SU-DHL-6 (cell line): ENCODE results near the gene UBA1.

Experiments
- H2AFZ ChIP-seq: fragments of 200-600 bp; sonication (generic); 2 replicates; pipeline ENCODE4 v1.6.1; 2014; ENCODE audit warnings: low read depth, mild to moderate bottlenecking, moderate library complexity, mixed read lengths, antibody characterized with exemption, low read length; ENCODE audit not compliant: severe bottlenecking
- H3F3A ChIP-seq: fragments of 200-600 bp; shearing (Covaris generic); 2 replicates; pipeline ENCODE4 v1.6.0; 2016; ENCODE audit warnings: antibody characterized with exemption, mild to moderate bottlenecking; ENCODE audit not compliant: insufficient read depth
- H3K27ac ChIP-seq: fragments of 200-600 bp; sonication (generic); 2 replicates; pipeline ENCODE4 v1.5.1; 2016; ENCODE audit warnings: low read depth, mild to moderate bottlenecking, low read length, moderate library complexity, mixed read lengths
- H3K27me3 ChIP-seq: fragments of 200-600 bp; sonication (generic), shearing (Covaris generic); 2 replicates; pipeline ENCODE4 v1.6.0; 2014; ENCODE audit warnings: mild to moderate bottlenecking, low read length
- H3K36me3 ChIP-seq: fragments of 200-600 bp; sonication (generic); 2 replicates; pipeline ENCODE4 v1.6.1; 2014; ENCODE audit warnings: mild to moderate bottlenecking, low read length, mixed read lengths
- H3K4me2 ChIP-seq: fragments of 300-600, 200-600 bp; shearing (Covaris generic), sonication (generic); 2 replicates; pipeline ENCODE4 v1.6.0; 2014; ENCODE audit warnings: low read length, low read depth, mild to moderate bottlenecking; ENCODE audit not compliant: poor library complexity, severe bottlenecking
- H3K4me3 ChIP-seq: fragments of 200-600 bp; sonication (generic); 2 replicates; pipeline ENCODE4 v1.5.1; 2014; ENCODE audit warnings: antibody characterized with exemption, low read length, mild to moderate bottlenecking, mixed read lengths; ENCODE audit not compliant: insufficient read depth, poor library complexity, severe bottlenecking
- H3K79me2 ChIP-seq: fragments of 200-600 bp; sonication (generic); 2 replicates; pipeline ENCODE4 v1.6.1; 2014; ENCODE audit warnings: mild to moderate bottlenecking, low read length, moderate library complexity; ENCODE audit not compliant: insufficient read depth
- H3K9ac ChIP-seq: fragments of 200-600 bp; sonication (generic); 2 replicates; pipeline ENCODE4 v1.7.0; 2014; ENCODE audit warnings: mild to moderate bottlenecking, low read length
- H3K9me2 ChIP-seq: fragments of 200-600 bp; sonication (generic); replicated peaks from 2 replicates; pipeline ENCODE4 v1.6.1; 2014; ENCODE audit warnings: low read length; ENCODE audit not compliant: insufficient read depth
- H3K9me3 ChIP-seq: fragments of 200-600 bp; sonication (generic); 2 replicates; pipeline ENCODE4 v1.6.1; 2014; ENCODE audit warnings: low read length, mixed read lengths; ENCODE audit not compliant: insufficient read depth
- H4K20me1 ChIP-seq: fragments of 200-600 bp; sonication (generic); 2 replicates; pipeline ENCODE4 v1.6.1; 2014; ENCODE audit warnings: low read depth, mild to moderate bottlenecking, antibody characterized with exemption, low read length, moderate library complexity, mixed read lengths
- CTCF ChIP-seq: fragments of 200-600 bp; sonication (generic); IDR thresholded peaks from one replicate; pipeline ENCODE4 v1.5.1; 2017; ENCODE audit warnings: antibody characterized with exemption, mild to moderate bottlenecking, low read length, moderate library complexity; ENCODE audit not compliant: insufficient read depth, poor library complexity, severe bottlenecking
- EZH2phosphoT487 ChIP-seq: fragments of 200-600 bp; sonication (generic), shearing (Covaris generic); conservative IDR thresholded peaks from 2 replicates; pipeline ENCODE4 v1.6.1; 2018; ENCODE audit warnings: mild to moderate bottlenecking, antibody characterized with exemption, low read length, moderate library complexity, mixed read lengths

Gene UBA1

GRCh38 chrX:47176101-47176740, 17.4 kb upstream of the UBA1 start:
- H3K4me2 ChIP-seq: no peak overlapping the region
- H3K36me3 ChIP-seq: no peaks in the 10 kb centered on the region
- no peak overlapping the region for H3K9ac ChIP-seq
- no peaks in the 10 kb centered on the region for H3F3A ChIP-seq
- H3K27me3 ChIP-seq: no peaks in the 10 kb centered on the region
- H3K4me3 ChIP-seq: no peak overlapping the region
- no peaks in the 10 kb centered on the region for H4K20me1 ChIP-seq
- H3K27ac ChIP-seq: no peak overlapping the region
- H3K79me2 ChIP-seq: no peaks in the 10 kb centered on the region
- H3K9me3 ChIP-seq: no peaks in the 10 kb centered on the region
- no peaks in the 10 kb centered on the region for H3K9me2 ChIP-seq
- no peak for TF ChIP-seq EZH2phosphoT487
- no peak for TF ChIP-seq CTCF
- no peak overlapping the region for H2AFZ ChIP-seq

- no peaks in the 10 kb centered on the region for H3K9me2 ChIP-seq
- H3K4me2 ChIP-seq: no peak overlapping the region
- H3K9me3 ChIP-seq: no peaks in the 10 kb centered on the region
- H3K27ac ChIP-seq: no peak overlapping the region
- no peaks in the 10 kb centered on the region for H3K27me3 ChIP-seq
- no peaks in the 10 kb centered on the region for H4K20me1 ChIP-seq
- H2AFZ ChIP-seq: no peak overlapping the region
- H3K4me3 ChIP-seq: no peak overlapping the region
- TF ChIP-seq EZH2phosphoT487 (no peak), CTCF (no peak)
- H3K9ac ChIP-seq: no peak overlapping the region
- no peaks in the 10 kb centered on the region for H3K79me2 ChIP-seq
- H3F3A ChIP-seq: no peaks in the 10 kb centered on the region
- no peaks in the 10 kb centered on the region for H3K36me3 ChIP-seq
Observed at GRCh38 chrX:47177079-47177478, 16.6 kb upstream of the UBA1 start.

- H3K36me3 ChIP-seq: no peaks in the 10 kb centered on the region
- no peaks in the 10 kb centered on the region for H3K9me2 ChIP-seq
- H3K27ac ChIP-seq: no peak overlapping the region
- H3F3A ChIP-seq: no peaks in the 10 kb centered on the region
- no peaks in the 10 kb centered on the region for H3K9me3 ChIP-seq
- H3K79me2 ChIP-seq: no peaks in the 10 kb centered on the region
- no peak overlapping the region for H3K4me3 ChIP-seq
- TF ChIP-seq CTCF (no peak), EZH2phosphoT487 (no peak)
- no peak overlapping the region for H2AFZ ChIP-seq
- no peak overlapping the region for H3K4me2 ChIP-seq
- no peaks in the 10 kb centered on the region for H3K27me3 ChIP-seq
- no peaks in the 10 kb centered on the region for H4K20me1 ChIP-seq
- no peak overlapping the region for H3K9ac ChIP-seq
Observed at GRCh38 chrX:47178337-47178736, 15.3 kb upstream of the UBA1 start.
